Thymus (tissue), 11 donors: ENCODE measurements around the gene ETNK2. TPM values are rescaled to one million over a fixed set of nuclear protein-coding genes. Genes with fewer than 3 reads are reported as not detected.

Source experiments
- DNase-seq, 9 donors: peaks; one replicate each; pipeline ENCODE4 v3.0.0-alpha.2; 2013; ENCODE audit warnings: low spot score in 9 of 9, low read depth in 6 of 9, missing footprints in 1 of 9
- H3K27ac ChIP-seq, 2 donors: one replicate each; pipeline ENCODE4 v1.5.1; 2013; ENCODE audit warnings: control low read depth in 1 of 2, low read depth in 1 of 2, low read length in 1 of 2, mild to moderate bottlenecking in 1 of 2, moderate library complexity in 1 of 2
- H3K27me3 ChIP-seq, 2 donors: one replicate each; pipeline ENCODE4 v1.5.1; 2013; ENCODE audit warnings: low read length in 1 of 2; ENCODE audit not compliant: control insufficient read depth in 2 of 2, insufficient read depth in 1 of 2
- H3K36me3 ChIP-seq, 2 donors: one replicate each; pipeline ENCODE4 v1.5.1; 2013; ENCODE audit warnings: low read length in 1 of 2, mild to moderate bottlenecking in 1 of 2, moderate library complexity in 1 of 2; ENCODE audit not compliant: control insufficient read depth in 2 of 2, insufficient read depth in 2 of 2
- H3K4me1 ChIP-seq, 2 donors: one replicate each; pipeline ENCODE4 v1.5.1; 2013; ENCODE audit warnings: low read length in 2 of 2; ENCODE audit not compliant: control insufficient read depth in 2 of 2, insufficient read depth in 2 of 2
- H3K4me3 ChIP-seq, 2 donors: one replicate each; pipeline ENCODE4 v1.5.1; 2013; ENCODE audit warnings: low read length in 2 of 2, control low read depth in 1 of 2, mild to moderate bottlenecking in 1 of 2
- H3K9me3 ChIP-seq, 2 donors: one replicate each; pipeline ENCODE4 v1.5.1; 2013; ENCODE audit warnings: low read length in 1 of 2, mild to moderate bottlenecking in 1 of 2; ENCODE audit not compliant: control insufficient read depth in 2 of 2, insufficient read depth in 1 of 2
- WGBS: extraction: QIAGEN DNeasy Blood & Tissue Kit; methylation state at CpG from one replicate; pipeline ENCODE4 v1.1.7; 2013; 5-methylcytosine and 5-hydroxymethylcytosine counted together
- polyA plus RNA-seq: library from polyadenylated mRNA; stranded (reverse); fragments of 200-250 nt; gene quantifications from one replicate; pipeline ENCODE4 v1.2.3, GENCODE V29; 2013
- total RNA-seq: library from RNA; stranded (reverse); fragments of 120-200 nt; gene quantifications from one replicate; pipeline ENCODE4 v1.2.4, GENCODE V29; 2013
- donor health status: healthy.

The ETNK2 gene
- total and polyA plus RNA-seq, 2 donors = 5.0 to 9.8 TPM

GRCh38 chr1:204081791-204082513, 69.9 kb downstream of the ETNK2 start:
- Histone ChIP-seq H3K36me3 (no peaks in the 10 kb centered on the region), H3K4me1 (peaks cover 0 to 3% of the 10 kb centered on the region in 2 donors), H3K27ac (no peak overlapping the region), H3K4me3 (no peak overlapping the region), H3K9me3 (no peaks in the 10 kb centered on the region), H3K27me3 (peaks cover 6 to 11% of the 10 kb centered on the region in 2 donors)
- DNase-seq = no peak
- 82% methylated on average over 8 of the region's 8 CpGs for WGBS

- Histone ChIP-seq H3K4me3 (no peak overlapping the region), H3K27me3 (peaks cover 12 to 18% of the 10 kb centered on the region in 2 donors), H3K4me1 (peaks cover 0 to 3% of the 10 kb centered on the region in 2 donors), H3K36me3 (no peaks in the 10 kb centered on the region), H3K27ac (no peak overlapping the region), H3K9me3 (no peaks in the 10 kb centered on the region)
- 83% methylated on average over 13 of the region's 13 CpGs for WGBS
- DNase-seq = no peak
These were observed 70.6 kb downstream of the ETNK2 start for GRCh38 chr1:204081164-204081790.

Other genes with a start within 250 kb of the ETNK2 start
- 2.2 TPM for gene SOX13, start 78.9 kb downstream of the ETNK2 start, total RNA-seq
- 3.8 TPM for gene SOX13, start 78.9 kb downstream of the ETNK2 start, polyA plus RNA-seq
- 0.66 TPM for gene REN, start 14.3 kb upstream of the ETNK2 start, total RNA-seq
- 1.9 TPM for gene REN, start 14.3 kb upstream of the ETNK2 start, polyA plus RNA-seq
- gene KISS1, start 44.4 kb upstream of the ETNK2 start, total RNA-seq = 0.90 TPM
- 4.3 TPM for gene KISS1, start 44.4 kb upstream of the ETNK2 start, polyA plus RNA-seq
- gene GOLT1A, start 61.9 kb upstream of the ETNK2 start, total RNA-seq = 0.47 TPM
- 1.4 TPM for gene GOLT1A, start 61.9 kb upstream of the ETNK2 start, polyA plus RNA-seq
- 0.47 TPM for gene PLEKHA6, start 207.9 kb upstream of the ETNK2 start, total RNA-seq
- 1.4 TPM for gene PLEKHA6, start 207.9 kb upstream of the ETNK2 start, polyA plus RNA-seq